GM21825 (cell line): Measurements from ENCODE around the gene TBC1D20.

Experiments used
- ATAC-seq: cut with Tn5 transposase; IDR thresholded peaks from one replicate; pipeline ENCODE4 v1.9.1; 2021; ENCODE audit warnings: mild to moderate bottlenecking, moderate library complexity; ENCODE audit not compliant: unreplicated experiment

Gene TBC1D20

DNA sequence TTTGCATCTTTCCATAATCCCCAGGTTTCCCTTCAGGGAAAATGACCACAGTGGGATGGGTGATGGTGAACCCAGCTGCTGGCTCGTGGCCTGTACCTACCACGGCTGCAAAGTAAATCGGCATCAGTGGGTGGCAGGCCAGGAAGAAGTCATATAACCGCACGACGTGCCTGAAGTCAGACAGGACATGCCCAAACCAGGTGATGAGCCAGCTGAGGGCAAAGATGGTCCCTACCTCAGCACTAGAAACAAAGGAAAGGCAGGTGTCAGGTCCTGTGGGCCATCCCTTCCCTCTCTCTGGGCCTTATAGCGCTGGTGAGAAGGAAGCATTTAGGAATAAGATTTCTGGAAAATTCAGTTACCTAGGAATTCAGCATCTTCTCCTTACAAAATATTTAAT, 22.2 kb downstream of the TBC1D20 start:
- ATAC-seq = no peak

DNA sequence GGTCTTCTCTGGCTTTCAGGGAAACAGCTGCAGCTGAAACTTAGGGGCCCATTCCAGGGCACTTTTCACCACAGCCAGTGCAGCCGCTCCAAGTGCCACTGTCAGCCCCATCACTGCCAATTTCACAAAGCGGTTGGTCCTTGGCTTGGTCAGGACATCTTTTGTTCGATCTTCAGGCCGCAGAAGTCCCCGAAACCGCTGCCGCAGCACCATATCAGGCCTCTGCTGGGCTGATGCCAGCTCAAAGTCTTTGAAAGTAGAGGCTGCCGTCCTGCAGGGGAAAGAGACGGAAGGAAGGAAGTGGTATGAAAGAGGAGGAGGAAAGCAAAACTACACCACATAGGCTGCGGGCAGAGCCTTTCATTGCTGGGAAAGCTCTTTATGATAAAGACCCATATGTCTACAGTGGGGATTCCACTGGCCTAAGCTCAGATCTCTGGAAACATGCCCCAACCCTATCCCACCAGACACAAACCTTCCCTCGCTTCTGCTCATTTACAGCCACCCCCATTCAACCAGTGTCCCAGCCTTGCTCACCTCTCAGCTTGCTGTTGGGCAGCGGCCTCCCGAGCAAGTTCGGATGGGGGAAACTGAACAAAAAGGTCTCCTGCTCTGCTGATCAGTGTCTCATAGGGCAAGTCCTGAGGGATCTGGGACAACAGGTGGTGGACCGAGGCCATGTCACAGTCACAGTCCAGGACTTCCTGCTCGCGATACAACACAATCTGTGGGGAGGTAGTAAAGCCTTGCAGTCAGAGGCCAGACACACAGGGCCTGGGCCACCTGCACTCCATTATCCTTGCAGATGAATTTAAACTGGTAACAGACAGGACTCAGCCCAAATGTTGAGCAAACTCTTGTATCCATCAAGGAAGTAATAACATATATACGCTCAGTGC, 23.5 kb downstream of the TBC1D20 start:
- ATAC-seq = no peak

DNA sequence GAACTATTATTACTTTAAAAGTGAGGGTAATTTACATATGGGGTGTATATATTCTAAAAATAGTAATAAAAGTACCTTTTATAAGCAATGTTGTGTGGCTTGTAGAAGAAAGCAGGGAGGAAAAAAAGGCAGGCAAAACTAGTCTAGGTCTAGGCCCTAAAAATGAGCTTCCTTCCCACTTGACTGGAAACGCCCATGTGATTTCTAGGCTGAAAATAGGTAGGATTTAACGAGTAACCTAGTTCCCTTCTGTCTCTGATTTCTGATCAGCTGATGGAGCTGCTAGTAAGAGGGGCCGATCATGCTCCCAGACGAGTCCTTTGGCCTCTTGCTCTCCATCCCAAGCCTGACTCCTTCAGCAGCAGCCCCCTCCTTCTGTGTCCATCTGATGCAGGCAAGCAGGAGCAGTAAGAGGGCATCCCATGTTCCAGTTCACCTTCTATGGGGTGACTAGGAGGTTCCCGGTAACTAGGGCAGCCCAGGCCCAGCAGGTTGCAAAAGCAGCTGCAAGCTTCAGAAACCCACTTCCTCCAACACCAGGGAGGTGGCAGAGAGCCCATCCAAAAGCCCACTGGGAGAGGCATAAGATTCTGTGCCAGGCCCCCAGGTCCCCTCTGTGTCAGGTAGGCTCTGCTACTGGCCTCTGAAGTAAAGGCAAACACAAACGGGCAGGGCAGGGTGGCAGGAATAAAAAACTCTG, 24.4 kb downstream of the TBC1D20 start:
- no peak for ATAC-seq

DNA sequence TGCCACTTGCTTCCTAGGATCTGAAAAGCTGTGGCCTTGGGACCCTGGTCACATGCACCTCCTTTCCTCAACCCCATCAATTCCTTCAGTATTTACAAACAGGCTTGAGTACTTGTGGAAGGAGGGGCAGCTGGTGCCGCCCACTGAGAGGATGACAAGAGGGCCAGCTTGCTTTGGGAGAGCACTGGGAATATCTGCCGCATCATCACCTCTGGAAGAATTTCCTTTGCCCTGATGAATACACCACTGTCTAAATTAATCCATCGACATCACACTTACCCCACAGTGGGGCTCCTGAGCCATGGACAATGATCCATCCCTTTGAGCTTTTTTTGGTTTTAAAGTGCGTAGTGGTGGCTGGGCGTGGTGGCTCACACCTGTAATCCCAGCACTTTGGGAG, 25.9 kb downstream of the TBC1D20 start:
- no peak for ATAC-seq

DNA sequence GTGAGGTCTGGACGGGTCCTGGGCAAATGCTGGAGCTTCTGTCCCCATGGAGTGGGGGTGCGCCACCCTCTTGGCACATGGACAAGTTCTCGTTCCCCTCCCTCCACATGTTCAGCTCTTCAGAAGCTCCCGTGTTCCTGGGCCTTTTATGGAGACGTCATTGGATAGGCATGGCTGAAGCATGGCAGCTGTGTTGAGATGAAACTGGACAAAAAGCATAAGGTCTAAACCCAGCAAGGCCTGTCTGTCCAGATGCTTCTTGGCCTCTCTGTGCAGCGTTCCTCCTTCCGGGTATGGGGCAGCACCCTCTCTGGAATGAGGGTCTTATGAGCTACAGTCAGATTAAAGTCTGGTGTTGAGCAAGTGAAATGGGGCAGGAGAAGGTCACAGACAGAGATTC, 26.8 kb downstream of the TBC1D20 start:
- ATAC-seq = no peak

DNA sequence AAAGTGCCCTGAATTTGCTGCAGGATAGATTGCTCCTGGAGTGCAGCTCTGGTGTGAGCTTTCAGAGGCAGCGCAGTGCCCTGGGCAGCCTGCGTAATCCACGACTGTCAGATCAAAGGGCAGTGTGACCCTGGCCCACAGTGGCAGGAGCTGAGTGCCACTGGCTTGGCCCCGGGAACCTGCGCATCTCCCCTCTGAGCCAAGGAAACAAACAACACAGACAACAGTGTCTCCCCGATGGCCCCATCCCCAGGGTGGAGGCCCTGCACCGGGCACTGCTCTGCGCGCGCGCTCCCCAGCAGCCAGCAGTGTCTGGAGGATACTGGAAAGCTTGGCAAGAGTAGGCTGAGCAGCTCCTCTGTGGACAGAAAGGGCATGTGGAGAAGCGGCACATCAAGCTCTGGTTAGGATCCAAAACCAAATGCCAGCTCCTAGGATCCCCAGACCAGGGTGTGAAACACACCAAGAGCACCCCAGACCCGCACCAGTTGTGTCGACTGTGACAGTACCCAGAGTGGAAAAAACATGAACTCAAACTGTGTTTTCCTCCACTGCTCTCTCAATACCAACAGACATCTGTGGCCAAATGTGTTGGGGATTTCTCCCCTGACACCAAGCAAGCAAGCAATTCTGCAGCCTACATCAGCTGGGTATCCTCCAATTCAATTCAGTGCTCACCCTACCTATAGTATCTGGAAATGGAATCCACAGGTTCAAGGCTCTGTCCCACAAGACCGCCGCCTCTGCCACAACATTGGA, 27.5 kb downstream of the TBC1D20 start:
- no peak for ATAC-seq

DNA sequence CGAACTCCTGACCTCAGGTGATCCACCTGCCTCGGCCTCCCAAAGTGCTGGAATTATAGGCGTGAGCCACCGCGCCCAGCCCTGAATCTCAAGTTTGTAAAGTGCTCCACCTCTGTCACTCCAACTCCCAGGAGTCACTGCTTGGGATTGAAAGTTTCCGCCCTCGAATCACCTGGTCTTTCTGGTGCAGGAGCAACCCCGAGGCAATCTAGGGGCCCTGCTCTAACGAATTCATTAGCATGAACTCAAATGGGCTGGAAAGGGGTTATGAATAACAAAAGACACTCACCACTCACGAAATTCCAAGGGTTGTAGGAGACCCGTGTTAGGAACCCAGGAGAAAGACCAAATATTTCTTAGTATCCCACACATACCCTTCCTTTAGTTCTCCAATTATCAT, 28.1 kb downstream of the TBC1D20 start:
- no peak for ATAC-seq

DNA sequence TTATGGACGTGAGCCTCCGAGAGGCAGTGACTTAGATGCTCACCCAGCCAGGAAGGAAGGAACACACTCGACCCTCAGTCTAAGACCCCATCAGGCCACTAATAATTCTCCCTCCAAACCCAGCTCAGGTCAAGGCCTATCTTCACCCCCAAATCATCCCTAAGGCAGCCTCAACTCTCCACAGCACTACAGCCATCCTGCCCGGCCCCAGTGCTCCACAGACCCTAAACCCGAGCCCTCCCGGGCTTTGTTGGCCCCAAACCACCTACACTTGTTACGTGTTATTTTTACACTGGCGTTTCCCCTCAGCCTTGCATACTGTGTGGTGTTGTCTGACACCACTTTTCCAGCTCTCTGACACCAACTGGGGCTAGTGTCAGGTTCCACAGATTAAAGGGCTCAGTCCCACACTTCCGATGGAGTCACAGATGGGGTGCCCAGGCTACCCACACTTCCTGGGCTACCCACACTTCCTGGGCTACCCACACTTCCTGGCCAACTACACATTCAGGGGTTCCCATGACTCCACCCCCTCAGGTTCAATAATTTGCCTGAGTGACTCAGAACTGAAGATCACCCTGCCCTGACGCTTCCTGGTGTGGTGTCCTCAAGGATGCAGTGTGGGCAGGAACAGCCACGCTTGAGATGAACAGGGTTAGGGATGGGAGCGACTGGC, 28.9 kb downstream of the TBC1D20 start:
- peak; percentile 76 for ATAC-seq

DNA sequence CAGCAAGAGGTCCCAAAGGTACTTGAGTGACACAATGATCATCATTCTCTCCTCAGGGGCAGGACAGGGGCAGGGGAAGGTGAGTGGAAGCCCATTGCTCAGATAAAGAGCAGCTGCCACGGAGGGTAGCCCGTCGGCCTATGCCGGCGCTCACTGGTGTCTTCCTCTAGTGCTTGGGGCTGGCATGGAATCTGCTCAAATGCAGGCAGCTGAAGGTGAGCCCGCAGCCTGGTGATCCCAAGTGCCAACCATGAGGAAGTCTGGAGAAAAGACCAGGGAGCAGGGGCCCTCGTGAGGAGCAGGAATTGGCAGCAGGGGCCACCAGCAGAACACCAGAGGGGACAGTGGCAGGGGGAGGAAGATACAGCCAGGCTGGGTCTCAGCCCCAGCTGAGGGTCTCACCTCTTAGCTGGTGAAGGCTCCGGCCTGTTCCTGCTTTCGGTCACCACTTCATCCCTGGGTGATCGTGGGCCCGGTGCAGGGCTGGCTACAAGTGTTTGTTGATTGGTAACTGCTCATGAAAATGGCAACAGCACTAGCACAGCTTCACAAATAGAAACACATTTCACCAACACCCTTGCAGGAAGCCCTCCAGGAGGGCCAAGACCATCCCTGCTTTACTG, 29.5 kb downstream of the TBC1D20 start:
- no peak for ATAC-seq

DNA sequence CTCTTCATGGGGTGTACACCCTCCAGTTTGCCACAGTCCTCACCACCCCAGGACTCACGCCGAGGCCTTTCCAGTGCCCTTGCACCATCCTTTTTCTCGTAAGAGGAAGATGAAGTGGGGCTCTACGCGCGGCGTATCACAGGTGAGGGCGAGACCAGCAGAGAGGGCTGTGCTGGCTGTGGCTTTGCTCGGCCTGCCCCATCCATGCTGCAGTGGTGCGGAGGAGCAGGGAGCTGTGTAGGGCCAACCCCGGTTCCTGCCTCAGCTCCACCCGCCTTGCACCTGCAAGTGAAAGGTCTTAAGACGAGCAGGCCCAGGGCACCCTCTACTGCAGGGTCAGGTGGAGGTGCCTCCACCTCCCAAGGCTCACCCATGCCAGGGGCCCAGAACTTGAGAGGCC, 30.1 kb downstream of the TBC1D20 start:
- ATAC-seq = no peak

DNA sequence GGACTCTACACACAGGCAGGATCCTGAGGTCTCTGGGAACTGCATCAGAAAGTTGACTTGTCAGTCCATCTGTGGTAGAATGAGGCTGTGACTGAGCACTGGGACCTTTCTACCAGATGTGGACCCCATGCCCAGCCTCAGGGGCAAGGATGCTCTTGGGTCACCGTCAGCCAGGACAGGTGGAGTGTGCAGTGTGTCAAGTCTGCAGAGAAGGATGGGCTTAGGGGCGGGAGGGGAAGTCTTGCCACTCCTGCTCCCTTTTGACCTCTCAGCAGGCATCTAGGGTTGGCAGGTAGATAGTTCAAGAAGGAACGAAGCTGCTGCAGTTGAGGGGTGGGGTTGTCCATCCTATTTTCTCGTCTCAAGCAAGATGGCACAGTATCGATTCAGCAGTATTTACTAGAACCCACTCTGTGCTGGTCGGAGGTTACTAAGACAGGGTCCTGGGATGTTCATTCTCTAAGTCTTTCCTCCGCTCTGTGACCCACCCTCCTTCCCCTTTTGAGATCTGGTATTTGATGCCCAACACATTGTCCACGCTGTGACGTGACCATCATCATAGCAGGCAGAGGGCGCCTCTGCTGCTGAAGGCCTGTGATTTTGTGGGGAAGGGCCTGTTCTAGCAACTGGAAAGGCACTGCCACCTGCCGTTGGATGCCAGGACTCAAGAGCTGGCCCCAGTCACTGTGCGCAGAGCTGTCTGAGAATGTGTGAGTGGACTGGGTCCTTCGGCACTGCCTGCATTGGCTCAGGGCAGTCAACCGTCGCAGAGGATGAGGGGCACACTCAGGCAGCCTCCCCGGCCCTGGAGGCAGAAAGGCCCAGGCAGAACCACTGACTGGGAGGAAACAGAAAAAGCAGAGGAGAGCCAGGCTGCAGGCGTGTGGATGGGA, 31.1 kb downstream of the TBC1D20 start:
- ATAC-seq = no peak

DNA sequence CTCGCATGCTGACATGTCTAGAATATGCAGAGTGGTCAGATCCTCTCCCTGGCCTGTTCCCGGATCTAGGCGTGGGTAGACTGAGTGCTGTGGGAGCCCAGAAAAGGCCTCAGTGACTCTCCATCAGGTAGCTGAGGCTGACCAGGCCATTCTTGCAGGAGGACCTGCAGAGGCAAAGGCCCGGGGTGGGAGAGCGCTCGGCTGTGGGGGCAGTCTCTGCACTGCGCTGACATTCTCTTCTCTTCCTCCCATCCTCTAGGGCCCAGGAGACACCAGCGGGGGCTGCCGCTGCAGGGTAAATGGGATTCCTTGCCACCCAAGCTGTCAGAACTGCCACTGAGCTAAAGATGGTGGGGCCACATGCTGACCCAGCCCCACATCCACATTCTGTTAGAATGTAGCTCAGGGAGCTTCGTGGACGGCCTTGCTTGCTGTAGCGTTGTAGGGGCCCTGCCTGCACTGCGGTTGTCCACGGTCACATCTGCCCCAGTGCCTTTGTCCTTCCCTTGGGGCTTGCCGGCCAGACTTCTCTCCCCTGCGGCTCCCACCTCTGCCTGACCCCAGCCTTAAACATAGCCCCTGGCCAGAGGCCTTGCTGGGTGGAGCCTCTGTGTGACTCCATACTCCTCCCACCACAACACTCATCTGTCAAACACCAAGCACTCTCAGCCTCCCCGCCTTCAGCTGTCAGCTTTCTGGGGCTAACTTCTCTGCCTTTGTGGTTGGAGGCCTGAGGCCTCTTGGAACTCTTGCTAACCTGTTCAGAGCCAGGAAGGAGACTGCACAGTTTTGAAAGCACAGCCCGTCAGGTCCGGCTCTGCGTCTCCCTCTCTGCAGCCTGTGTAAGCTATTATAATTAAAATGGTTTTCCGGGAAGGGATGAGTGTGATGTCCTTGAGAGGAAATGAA, 32.0 kb downstream of the TBC1D20 start:
- ATAC-seq = no peak

DNA sequence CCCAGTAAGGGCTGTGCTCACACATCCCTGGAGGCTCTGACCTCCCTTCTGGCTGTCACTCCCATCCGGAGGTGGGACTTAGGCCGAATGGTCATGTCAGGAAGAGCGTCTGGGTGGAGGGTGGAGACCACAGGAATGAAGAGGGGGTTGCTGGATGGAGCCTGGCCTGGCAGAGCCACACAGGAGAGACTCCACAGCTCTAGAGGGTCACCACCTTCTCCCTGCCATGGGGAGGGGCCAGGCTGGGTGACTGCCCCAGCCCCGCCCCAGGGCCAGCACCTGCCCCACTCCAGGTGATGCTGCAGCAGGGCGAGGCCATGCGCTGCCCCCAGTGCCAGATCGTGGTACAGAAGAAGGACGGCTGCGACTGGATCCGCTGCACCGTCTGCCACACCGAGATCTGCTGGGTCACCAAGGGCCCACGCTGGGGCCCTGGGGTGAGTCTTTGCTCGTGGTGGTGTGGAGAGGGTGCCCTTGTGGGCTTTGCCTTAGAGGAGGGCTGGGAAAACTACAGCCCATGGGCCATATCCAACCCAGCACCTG, 33.6 kb downstream of the TBC1D20 start:
- ATAC-seq = no peak

DNA sequence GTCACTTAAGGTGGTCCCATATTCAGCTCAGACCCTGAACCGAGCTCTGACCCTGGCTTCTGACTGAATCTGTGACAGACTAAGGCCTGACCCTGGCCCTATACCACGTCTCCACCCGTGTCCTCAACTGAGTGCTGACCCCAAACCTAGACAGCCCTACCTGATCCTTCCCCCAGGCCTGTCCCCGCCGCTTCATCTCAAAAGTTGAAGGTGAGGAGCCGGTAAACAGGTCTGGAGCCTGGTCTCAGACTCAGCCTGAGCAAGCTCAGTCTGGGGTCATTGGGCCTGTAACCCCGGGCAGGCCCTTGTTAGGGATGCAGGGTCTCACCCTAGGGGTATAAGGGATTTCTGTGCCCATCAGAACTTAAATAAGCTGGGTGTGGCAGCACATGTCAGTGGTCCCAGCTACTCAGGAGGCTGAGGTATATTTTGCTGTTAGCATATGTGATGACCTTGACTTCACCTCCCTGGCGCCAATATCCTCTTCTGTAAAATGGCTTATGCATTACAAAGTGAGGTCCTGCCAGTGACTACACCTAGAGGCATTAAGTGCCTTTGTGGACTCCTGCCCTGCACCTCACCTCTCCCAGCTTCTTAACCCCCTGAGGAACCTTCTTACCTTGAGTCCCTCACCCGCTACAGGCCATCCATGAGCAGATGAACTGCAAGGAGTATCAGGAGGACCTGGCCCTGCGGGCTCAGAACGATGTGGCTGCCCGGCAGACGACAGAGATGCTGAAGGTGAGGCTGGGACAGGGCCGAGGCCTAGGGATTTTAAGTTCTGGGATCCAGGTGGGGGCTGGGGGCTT, 34.3 kb downstream of the TBC1D20 start:
- no peak for ATAC-seq

DNA sequence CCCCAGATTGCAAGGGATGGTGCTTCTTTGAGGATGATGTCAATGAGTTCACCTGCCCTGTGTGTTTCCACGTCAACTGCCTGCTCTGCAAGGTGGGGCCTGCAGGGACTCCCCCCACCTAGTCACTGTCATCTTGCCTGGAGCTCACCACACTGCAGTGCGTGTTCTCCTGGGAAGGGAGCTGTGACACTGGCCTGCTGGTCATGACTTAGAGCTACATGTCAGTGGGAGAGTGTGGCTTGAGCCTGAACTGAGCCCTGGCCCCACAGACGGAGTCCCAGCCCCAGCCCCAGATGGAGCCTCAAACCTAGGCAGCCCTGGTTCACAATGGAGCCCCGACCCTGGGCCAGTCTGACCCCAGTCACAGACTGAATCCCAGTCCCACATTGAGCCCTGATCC, 34.9 kb downstream of the TBC1D20 start:
- ATAC-seq = no peak

DNA sequence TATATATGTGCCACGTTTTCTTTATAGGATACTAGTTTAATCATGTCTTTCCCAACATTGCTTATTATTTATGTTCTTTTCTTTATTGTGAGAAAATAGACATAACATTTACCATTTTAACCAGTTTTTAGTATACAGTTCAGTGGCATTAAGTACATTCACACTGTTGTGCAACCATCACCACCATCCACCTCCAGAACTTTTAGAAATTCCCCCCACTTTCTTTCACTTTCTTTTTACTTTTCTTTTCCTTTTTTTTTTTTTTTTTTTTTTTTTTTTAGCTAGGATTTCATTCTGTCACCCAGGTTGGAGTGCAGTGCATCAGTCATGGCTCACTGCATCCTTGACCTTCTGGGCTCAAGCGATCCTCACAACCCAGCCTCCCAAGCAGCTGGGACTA, 35.8 kb downstream of the TBC1D20 start:
- no peak for ATAC-seq

DNA sequence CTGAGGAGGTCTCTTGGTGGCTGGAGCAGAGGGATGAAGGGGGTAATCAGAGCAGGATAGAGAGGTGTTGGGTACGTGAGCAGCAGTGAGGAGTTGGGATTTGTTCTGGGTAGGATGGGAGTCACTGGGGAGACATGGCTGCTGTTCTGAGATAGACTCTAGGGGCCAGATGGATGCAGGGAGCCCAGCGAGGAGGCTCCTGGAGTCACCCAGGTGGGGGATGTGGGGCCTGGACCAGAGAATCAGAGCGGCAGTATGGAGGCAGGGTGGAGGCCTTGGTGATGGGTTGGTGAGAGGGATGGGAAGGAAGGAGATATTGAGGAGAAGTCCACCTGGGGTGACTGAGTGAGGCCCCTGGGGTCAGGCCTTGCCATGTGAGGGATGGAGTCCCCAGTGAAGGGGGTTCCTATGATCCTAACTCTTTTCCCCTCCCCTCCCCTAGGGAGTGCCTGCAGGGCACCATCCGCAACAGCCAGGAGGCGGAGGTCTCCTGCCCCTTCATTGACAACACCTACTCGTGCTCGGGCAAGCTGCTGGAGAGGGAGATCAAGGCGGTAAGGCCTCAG, 40.6 kb downstream of the TBC1D20 start:
- no peak for ATAC-seq
